Measurements from ENCODE around the gene SLC25A26.

- TF ChIP-seq POLR2A (IDR thresholded peaks at IDR 0.05), result no peak
- no peak for TF ChIP-seq POLR2AphosphoS5 (IDR thresholded peaks at IDR 0.05)
These were observed 34.3 kb upstream of the SLC25A26 start for GRCh38 chr3:66186545-66186944.

All from transverse colon (tissue), 3 donors.